MM.1S (cell line): ENCODE measurements around the gene CDX1.

Experiments used
- DNase-seq: peaks from one replicate; pipeline ENCODE4 v3.0.0-alpha.2; 2015
- H2AFZ ChIP-seq: fragments of 300-600 bp; sonication (generic); 2 replicates; pipeline ENCODE4 v1.6.0; 2016; ENCODE audit warnings: antibody characterized with exemption, low read length
- H3F3A ChIP-seq: fragments of 300-600 bp; sonication (generic); 2 replicates; pipeline ENCODE4 v1.6.1; 2016; ENCODE audit warnings: mild to moderate bottlenecking, antibody characterized with exemption, low read length, moderate library complexity, mixed read lengths; ENCODE audit not compliant: insufficient read depth
- H3K27ac ChIP-seq: fragments of 300-600 bp; sonication (generic); 2 replicates; pipeline ENCODE4 v1.5.1; 2016; ENCODE audit warnings: mild to moderate bottlenecking, low read length
- H3K27me3 ChIP-seq: fragments of 300-600 bp; sonication (generic); replicated peaks from 2 replicates; pipeline ENCODE4 v1.6.0; 2016; ENCODE audit warnings: low read length; ENCODE audit not compliant: insufficient read depth
- H3K36me3 ChIP-seq: fragments of 300-600 bp; sonication (generic); replicated peaks from 2 replicates; pipeline ENCODE4 v1.6.1; 2016; ENCODE audit warnings: mild to moderate bottlenecking, low read length, mixed read lengths; ENCODE audit not compliant: insufficient read depth
- H3K4me1 ChIP-seq: fragments of 300-600 bp; sonication (generic); 2 replicates; pipeline ENCODE4 v1.6.1; 2016; ENCODE audit warnings: low read length, mixed read lengths
- H3K4me2 ChIP-seq: fragments of 300-600 bp; sonication (generic); 2 replicates; pipeline ENCODE4 v1.6.0; 2016; ENCODE audit warnings: low read depth, low read length
- H3K4me3 ChIP-seq: fragments of 300-600 bp; sonication (generic); 2 replicates; pipeline ENCODE4 v1.5.1; 2016; ENCODE audit warnings: low read length, mixed read lengths
- H3K79me2 ChIP-seq: fragments of 300-600 bp; sonication (generic); 2 replicates; pipeline ENCODE4 v1.6.1; 2016; ENCODE audit warnings: mixed run types, low read length, mixed read lengths
- H3K9ac ChIP-seq: fragments of 300-600 bp; sonication (generic); 2 replicates; pipeline ENCODE4 v1.6.1; 2016; ENCODE audit warnings: low read length, mixed read lengths
- H3K9me2 ChIP-seq: fragments of 300-600 bp; sonication (generic); replicated peaks from 2 replicates; pipeline ENCODE4 v1.6.1; 2016; ENCODE audit warnings: mild to moderate bottlenecking, low read length, mixed read lengths; ENCODE audit not compliant: insufficient read depth
- H3K9me3 ChIP-seq: fragments of 300-600 bp; sonication (generic); replicated peaks from 2 replicates; pipeline ENCODE4 v1.6.1; 2016; ENCODE audit warnings: mild to moderate bottlenecking, low read length, mixed read lengths; ENCODE audit not compliant: insufficient read depth
- H4K20me1 ChIP-seq: fragments of 300-600 bp; sonication (generic); 2 replicates; pipeline ENCODE4 v1.6.1; 2016; ENCODE audit warnings: mild to moderate bottlenecking, low read length, moderate library complexity, mixed read lengths; ENCODE audit not compliant: insufficient read depth
- EZH2 ChIP-seq: fragments of 300-600 bp; sonication (generic); optimal IDR thresholded peaks from 2 replicates; pipeline ENCODE3; 2017; ENCODE audit warnings: low read depth, mild to moderate bottlenecking, antibody characterized with exemption, low read length, mixed read lengths
- EZH2phosphoT487 ChIP-seq: fragments of 300-600 bp; sonication (generic); IDR thresholded peaks from 2 replicates; pipeline ENCODE4 v1.6.1; 2018; ENCODE audit warnings: antibody characterized with exemption, low read length
- TF ChIP-seq, protein P1 (sequence below): fragments of 300-600 bp; sonication (generic); IDR thresholded peaks from 2 replicates; pipeline ENCODE4 v1.5.1; 2016; ENCODE audit warnings: antibody characterized with exemption, low read length, mixed read lengths

The CDX1 gene

DNA sequence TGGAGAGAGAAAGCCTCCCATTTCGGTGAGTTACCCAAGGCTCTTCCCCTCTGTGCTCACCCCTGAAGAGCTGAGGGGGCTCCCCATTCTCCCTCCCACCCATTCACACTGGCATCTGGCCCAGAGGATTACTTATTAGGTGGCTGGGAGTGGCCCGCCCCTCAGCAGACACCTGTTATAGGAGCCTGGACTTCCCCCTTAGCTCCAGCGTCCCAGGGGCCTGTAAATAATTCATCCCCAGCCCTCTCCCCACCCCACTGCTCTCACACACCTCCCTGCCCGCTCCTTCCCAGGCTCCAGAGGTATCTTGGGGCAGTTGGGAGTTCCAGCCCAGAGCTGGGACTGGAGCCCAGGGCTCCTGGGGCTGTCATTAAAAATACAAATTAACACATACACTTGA lies 11.7 kb downstream of the CDX1 start:
- no peaks in the 10 kb centered on the region for H3K9me3 ChIP-seq
- no peak overlapping the region for H3K9ac ChIP-seq
- H3K27me3 ChIP-seq, result peaks cover 5% of the 10 kb centered on the region; the same call in 1 of the 2 replicates
- H3F3A ChIP-seq, result no peaks in the 10 kb centered on the region
- no peak overlapping the region for H3K4me3 ChIP-seq
- DNase-seq, result no peak
- H3K79me2 ChIP-seq, result no peaks in the 10 kb centered on the region
- H2AFZ ChIP-seq, result no peak overlapping the region
- no peaks in the 10 kb centered on the region for H4K20me1 ChIP-seq
- H3K36me3 ChIP-seq, result no peaks in the 10 kb centered on the region
- no peaks in the 10 kb centered on the region for H3K9me2 ChIP-seq
- TF ChIP-seq EZH2phosphoT487, result no peak
- TF ChIP-seq EZH2, result no peak
- TF ChIP-seq, protein P1, sequence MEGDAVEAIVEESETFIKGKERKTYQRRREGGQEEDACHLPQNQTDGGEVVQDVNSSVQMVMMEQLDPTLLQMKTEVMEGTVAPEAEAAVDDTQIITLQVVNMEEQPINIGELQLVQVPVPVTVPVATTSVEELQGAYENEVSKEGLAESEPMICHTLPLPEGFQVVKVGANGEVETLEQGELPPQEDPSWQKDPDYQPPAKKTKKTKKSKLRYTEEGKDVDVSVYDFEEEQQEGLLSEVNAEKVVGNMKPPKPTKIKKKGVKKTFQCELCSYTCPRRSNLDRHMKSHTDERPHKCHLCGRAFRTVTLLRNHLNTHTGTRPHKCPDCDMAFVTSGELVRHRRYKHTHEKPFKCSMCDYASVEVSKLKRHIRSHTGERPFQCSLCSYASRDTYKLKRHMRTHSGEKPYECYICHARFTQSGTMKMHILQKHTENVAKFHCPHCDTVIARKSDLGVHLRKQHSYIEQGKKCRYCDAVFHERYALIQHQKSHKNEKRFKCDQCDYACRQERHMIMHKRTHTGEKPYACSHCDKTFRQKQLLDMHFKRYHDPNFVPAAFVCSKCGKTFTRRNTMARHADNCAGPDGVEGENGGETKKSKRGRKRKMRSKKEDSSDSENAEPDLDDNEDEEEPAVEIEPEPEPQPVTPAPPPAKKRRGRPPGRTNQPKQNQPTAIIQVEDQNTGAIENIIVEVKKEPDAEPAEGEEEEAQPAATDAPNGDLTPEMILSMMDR, result no peak
- H3K4me2 ChIP-seq, result no peak overlapping the region
- no peak overlapping the region for H3K27ac ChIP-seq
- H3K4me1 ChIP-seq, result no peaks in the 10 kb centered on the region

DNA sequence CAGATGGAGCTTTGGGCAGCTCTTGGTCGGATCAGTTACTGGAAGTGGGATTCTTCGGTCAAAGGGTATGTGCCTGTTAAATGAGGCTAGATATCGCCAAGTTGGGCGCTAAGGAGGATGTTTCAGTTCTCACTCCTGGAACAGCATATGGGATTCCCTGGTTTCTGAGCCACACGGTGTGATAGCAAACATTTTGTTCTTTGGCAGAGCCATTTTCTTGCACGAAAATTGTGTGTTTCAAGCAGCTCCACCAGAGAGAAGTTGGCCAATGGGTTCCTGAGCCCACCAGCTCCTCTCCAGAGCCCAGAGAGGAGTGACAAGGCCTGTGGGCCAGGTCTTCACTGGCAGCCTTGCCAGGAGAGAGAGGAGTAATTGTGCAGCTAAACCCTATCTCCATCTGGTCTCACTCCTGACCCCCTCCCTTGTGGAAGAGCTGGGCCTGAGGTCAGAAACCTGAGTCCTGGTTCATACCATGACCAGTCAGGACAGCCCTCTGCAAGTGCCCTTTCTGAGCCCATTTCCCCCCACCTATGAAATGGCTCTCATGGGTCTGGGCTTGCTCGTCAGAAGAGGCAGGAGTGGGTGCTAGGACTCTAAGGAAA lies 12.5 kb downstream of the CDX1 start:
- no peaks in the 10 kb centered on the region for H3K9me2 ChIP-seq
- DNase-seq, result no peak
- H3K4me3 ChIP-seq, result no peak overlapping the region
- H2AFZ ChIP-seq, result no peak overlapping the region
- H3K4me1 ChIP-seq, result no peaks in the 10 kb centered on the region
- no peak overlapping the region for H3K4me2 ChIP-seq
- H3K9ac ChIP-seq, result no peak overlapping the region
- no peaks in the 10 kb centered on the region for H3K36me3 ChIP-seq
- no peaks in the 10 kb centered on the region for H3K9me3 ChIP-seq
- TF ChIP-seq EZH2phosphoT487, result no peak
- TF ChIP-seq EZH2, result no peak
- TF ChIP-seq, protein P1, result no peak
- H3K79me2 ChIP-seq, result no peaks in the 10 kb centered on the region
- H3K27ac ChIP-seq, result no peak overlapping the region
- peaks cover 2% of the 10 kb centered on the region; the same call in 1 of the 2 replicates for H3K27me3 ChIP-seq
- H4K20me1 ChIP-seq, result no peaks in the 10 kb centered on the region
- H3F3A ChIP-seq, result no peaks in the 10 kb centered on the region

DNA sequence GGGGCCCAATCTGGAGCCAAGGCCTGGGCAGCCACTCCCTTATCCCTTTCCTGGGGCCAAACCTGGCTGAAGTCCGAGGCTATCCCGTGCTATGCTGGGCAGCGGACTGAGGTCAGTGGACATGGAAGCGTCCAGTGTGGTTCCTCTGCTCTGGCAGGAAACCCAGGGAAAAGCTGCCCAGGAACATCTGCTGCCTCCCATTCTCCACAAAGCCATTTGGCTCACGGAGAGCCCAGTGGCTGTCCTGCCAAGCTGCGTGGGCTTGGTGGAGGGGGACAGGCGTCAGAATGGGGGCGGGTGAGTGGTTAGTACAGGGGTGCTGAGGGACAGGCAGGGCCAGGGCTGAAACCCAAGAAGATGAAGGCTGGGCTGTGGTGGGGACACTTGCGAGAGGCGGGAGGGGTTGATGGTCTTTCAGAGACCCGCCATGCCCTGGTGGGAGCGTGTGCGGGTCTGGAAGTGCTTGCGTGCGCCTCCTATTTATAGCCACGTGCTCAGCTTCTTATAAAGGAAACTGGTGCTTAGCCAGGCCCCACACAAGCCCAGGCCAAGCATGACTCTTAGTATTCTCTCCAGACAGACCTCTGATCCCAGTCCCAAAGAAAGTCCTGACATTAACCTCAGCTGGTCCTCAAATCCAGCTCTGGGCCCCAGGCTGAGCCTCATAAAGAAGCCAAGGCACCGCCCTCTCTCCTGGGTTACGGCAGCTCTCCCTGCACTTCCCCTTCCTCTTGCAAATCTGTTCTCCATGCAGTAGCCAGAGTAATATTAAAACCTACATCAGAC lies 13.9 kb downstream of the CDX1 start:
- no peak overlapping the region for H3K4me2 ChIP-seq
- no peak for DNase-seq
- TF ChIP-seq EZH2phosphoT487, result no peak
- H3K4me1 ChIP-seq, result no peaks in the 10 kb centered on the region
- no peak overlapping the region for H2AFZ ChIP-seq
- H3K9me2 ChIP-seq, result no peaks in the 10 kb centered on the region
- no peaks in the 10 kb centered on the region for H3K79me2 ChIP-seq
- no peak overlapping the region for H3K27ac ChIP-seq
- no peaks in the 10 kb centered on the region for H3K9me3 ChIP-seq
- H3K9ac ChIP-seq, result no peak overlapping the region
- no peaks in the 10 kb centered on the region for H3K27me3 ChIP-seq
- no peak overlapping the region for H3K4me3 ChIP-seq
- H3F3A ChIP-seq, result no peaks in the 10 kb centered on the region
- H4K20me1 ChIP-seq, result no peaks in the 10 kb centered on the region
- no peaks in the 10 kb centered on the region for H3K36me3 ChIP-seq

DNA sequence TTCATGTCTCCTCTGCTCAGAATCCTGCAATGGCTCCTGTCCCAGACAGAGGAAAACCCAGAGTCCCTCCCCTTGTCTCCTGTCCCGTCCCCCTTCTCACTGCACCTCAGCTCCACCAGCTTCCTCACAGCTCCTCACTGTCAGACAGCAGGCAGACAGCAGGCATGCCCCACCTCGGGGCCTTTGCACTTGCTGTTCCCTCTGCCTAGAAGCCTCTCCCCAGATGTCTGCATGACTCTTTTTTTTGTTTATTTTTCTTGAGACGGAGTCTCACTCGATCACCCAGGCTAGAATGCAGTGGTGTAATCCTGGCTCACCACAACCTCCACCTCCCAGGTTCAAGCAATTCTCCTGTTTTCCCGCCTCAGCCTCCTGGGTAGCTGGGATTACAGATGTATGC lies 14.4 kb downstream of the CDX1 start:
- Histone ChIP-seq H3K9ac (no peak overlapping the region), H3K27ac (no peak overlapping the region), H3K27me3 (no peaks in the 10 kb centered on the region), H3K4me2 (no peak overlapping the region), H3K36me3 (no peaks in the 10 kb centered on the region), H2AFZ (no peak overlapping the region), H4K20me1 (no peaks in the 10 kb centered on the region), H3F3A (no peaks in the 10 kb centered on the region), H3K9me3 (no peaks in the 10 kb centered on the region), H3K79me2 (no peaks in the 10 kb centered on the region), H3K9me2 (no peaks in the 10 kb centered on the region), H3K4me1 (no peaks in the 10 kb centered on the region), H3K4me3 (no peak overlapping the region)
- DNase-seq, result no peak
- TF ChIP-seq, protein P1, result no peak
- TF ChIP-seq EZH2 (no peak), EZH2phosphoT487 (no peak)
